Measurements from ENCODE around the gene PPFIA4.

DNA sequence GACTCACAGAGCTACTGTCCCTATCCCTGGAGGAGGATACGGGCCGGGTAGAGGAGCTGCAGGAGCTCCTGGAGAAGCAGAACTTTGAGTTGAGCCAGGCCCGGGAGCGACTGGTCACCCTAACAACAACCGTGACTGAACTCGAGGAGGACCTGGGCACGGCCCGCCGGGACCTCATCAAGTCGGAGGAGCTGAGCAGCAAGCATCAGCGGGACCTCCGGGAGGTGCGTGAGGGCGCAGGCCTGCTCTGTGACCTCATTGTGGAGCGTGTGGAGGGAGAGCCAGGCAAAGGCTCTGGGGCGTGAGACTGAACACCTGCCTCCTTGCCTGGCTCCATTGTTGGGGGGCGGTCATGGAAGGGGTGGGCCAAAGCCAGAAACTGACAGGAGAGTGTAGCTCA, 19.0 kb downstream of the PPFIA4 start:
- TF ChIP-seq, protein P1, sequence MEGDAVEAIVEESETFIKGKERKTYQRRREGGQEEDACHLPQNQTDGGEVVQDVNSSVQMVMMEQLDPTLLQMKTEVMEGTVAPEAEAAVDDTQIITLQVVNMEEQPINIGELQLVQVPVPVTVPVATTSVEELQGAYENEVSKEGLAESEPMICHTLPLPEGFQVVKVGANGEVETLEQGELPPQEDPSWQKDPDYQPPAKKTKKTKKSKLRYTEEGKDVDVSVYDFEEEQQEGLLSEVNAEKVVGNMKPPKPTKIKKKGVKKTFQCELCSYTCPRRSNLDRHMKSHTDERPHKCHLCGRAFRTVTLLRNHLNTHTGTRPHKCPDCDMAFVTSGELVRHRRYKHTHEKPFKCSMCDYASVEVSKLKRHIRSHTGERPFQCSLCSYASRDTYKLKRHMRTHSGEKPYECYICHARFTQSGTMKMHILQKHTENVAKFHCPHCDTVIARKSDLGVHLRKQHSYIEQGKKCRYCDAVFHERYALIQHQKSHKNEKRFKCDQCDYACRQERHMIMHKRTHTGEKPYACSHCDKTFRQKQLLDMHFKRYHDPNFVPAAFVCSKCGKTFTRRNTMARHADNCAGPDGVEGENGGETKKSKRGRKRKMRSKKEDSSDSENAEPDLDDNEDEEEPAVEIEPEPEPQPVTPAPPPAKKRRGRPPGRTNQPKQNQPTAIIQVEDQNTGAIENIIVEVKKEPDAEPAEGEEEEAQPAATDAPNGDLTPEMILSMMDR (IDR thresholded peaks at IDR 0.05; ENCODE audit: low read length): no peak
- no peak for TF ChIP-seq EZH2 (optimal IDR thresholded peaks at IDR 0.05; ENCODE audit: low read depth, low read length)
- no peak for TF ChIP-seq EZH2phosphoT487 (IDR thresholded peaks at IDR 0.05; ENCODE audit: low read length)

Data from MM.1S (cell line).